GM12891 (cell line): ENCODE results near the gene SPATC1L.
"Not testable (repeated sequence)": the region's sequence is repeated elsewhere in the genome, so short reads cannot be mapped to it uniquely, and the experiment has no call there.

Source experiments
- DNase-seq: peaks from one replicate; pipeline ENCODE4 v3.0.0; 2011; ENCODE audit warnings: low spot score; ENCODE audit not compliant: insufficient read length
- FAIRE-seq: peaks from 2 replicates; lab custom pipeline; 2011; peaks lifted over from hg19 to GRCh38; lab: Jason Lieb, UNC
- PAX5 ChIP-seq: IDR thresholded peaks from 2 replicates; pipeline ENCODE4 v1.6.1; 2011; ENCODE audit warnings: low read length, moderate library complexity, mild to moderate bottlenecking; ENCODE audit not compliant: insufficient read depth, severe bottlenecking
- POLR2A ChIP-seq: IDR thresholded peaks from 2 replicates; pipeline ENCODE4 v1.6.1; 2011; ENCODE audit warnings: low read depth, low read length, control low read depth
- POLR2AphosphoS5 ChIP-seq: IDR thresholded peaks from 2 replicates; pipeline ENCODE4 v1.6.1; 2011; ENCODE audit warnings: low read depth, low read length, control low read depth
- POU2F2 ChIP-seq: IDR thresholded peaks from 2 replicates; pipeline ENCODE4 v1.6.1; 2011; ENCODE audit warnings: low read depth, mild to moderate bottlenecking, control low read depth, low read length, moderate library complexity
- SPI1 ChIP-seq: IDR thresholded peaks from 2 replicates; pipeline ENCODE4 v1.6.1; 2011; ENCODE audit warnings: low read depth, low read length, control low read depth
- TAF1 ChIP-seq: IDR thresholded peaks from 2 replicates; pipeline ENCODE4 v1.6.1; 2011; ENCODE audit warnings: low read depth, low read length, control low read depth

Gene SPATC1L

DNA sequence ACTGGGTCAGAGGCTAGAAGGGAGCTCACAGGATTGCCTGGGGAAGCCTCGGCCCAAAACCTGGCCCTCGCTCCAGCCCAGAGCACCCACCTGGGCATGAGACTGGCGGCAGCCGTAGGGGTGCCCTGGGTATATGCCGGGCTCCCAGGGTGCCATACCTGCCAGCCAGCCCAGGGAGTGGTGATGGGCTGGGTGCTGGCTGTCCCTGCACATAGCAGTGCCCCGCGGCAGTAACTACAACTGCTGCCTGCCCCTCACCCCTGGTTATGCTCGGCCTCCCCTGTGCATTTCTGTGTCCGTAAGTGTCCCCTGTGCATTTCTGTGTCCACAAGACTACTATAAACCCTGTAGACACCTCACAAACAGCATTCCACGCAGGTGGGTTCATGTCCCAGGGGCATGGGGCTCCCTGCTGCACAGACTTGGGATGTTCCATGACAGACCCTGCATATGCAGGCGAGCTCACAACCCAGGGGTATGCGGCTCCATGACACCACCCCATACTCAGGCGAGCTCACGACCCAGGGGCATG is 5.8 kb upstream of the SPATC1L start:
- no peak for TF ChIP-seq POU2F2
- no peak for TF ChIP-seq SPI1
- TF ChIP-seq POLR2AphosphoS5, result no peak
- no peak for TF ChIP-seq PAX5
- no peak for TF ChIP-seq POLR2A
- TF ChIP-seq TAF1, result no peak
- FAIRE-seq, result no peak

DNA sequence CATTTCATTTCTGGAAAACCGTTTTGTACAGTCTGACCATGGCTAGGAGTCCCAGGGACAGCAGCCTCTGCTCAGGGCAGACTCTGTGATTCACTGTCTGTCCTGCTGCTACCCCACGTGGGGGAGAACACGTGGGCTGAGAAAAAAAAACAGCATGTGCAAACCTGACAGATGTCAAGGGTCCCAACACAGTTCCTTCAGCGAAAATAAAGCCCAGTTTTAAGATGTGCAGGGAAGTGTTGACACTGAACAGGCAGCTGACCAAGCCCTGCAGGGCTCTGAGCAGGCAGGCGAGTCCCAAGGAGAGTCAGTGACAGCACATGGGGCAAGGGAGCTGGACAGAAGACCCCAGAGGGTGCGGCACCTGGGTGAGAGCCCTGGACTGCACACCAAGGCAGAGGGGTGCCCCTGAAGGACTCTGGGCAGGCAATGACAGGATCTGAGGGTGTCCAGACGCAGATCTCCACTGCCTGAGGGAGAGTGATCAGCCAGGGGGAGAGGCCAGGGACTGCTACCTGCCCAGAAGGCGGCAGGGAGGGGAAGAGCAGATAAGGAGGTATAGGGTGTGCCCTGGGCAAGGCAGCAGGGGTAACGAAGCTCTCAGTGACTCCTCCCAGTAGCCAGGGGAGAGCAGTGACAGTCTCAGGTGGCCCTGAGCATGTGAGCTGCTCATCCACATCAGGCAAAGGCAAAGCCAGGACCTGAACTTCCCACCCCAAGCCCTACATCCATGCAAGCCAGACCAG is 5.1 kb upstream of the SPATC1L start:
- TF ChIP-seq PAX5 (no peak), TAF1 (no peak), SPI1 (no peak), POLR2AphosphoS5 (no peak), POLR2A (no peak), POU2F2 (no peak)
- FAIRE-seq (no peak), DNase-seq (no peak)

More for the DNA sequence above, 5.8 kb upstream of the SPATC1L start:
- no peak for DNase-seq

DNA sequence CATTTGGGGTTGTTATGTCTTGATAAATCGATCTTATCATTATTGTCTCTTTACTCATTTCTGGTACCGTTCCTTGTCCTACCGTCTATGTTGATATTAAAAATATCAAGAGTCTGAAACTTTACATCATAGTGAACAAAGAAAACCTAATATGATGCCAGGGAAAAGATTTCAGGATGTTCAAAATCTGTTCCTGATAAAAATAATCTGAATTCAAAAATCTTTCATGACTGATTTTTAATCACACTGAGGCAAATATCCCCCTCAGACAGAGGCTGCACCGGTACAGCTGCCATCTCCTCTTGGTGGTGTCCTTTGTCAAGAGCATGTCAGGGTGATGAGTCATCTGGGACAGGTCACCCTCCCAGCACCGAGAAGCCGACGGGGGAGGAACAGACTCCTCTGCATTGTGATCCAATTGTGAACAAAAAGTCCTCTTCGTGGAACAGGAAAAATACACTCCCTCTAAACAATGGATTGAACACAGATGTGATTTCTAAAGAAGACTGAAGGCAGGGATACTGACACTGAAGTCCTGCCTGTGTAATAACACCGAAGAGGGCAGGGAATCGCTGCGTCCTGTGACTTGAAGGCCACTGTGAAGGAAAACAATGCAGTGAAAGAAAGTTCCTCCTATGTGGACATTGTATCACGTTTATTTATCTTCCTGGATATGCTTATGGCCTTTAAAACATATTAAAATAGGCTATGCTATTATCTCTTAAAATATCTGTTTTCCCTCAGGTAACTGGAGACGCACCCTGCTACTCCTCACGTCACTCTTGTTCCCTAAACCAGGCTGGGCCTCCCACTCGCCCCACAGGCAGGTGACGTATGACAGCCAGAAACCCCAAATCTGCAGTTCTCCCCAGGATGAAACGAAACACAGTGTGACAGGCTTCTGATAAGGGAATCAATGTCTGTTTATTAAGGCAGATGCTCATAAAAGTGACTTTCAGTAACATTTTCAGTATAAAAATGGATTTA is 4.3 kb upstream of the SPATC1L start:
- TF ChIP-seq SPI1, result no peak
- TF ChIP-seq POU2F2, result no peak
- no peak for TF ChIP-seq TAF1
- no peak for TF ChIP-seq PAX5
- TF ChIP-seq POLR2AphosphoS5, result no peak
- no peak for TF ChIP-seq POLR2A
- FAIRE-seq (no peak), DNase-seq (no peak)

DNA sequence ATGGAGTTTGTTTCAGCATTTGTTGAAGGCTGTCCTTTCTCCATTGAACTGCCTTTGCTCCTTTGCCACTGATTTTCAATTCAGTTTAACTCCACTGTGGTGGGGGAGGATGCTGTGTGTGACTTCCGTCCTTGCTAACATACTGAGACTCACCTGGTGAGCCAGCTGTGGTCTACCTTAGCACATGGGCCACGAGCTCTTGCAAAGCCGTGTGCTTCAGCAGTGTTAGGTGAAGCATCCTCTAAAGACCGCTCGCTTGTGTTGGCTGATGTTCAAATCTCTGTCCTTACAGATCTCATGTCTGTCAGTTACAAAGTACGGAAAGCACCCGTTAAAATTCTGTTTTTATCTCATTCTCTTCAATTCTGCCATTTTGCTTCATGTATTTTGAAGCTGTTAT is 3.6 kb upstream of the SPATC1L start:
- no peak for TF ChIP-seq SPI1
- no peak for TF ChIP-seq PAX5
- TF ChIP-seq TAF1, result no peak
- TF ChIP-seq POLR2A, result no peak
- TF ChIP-seq POU2F2, result no peak
- no peak for TF ChIP-seq POLR2AphosphoS5
- DNase-seq (no peak), FAIRE-seq (no peak)

DNA sequence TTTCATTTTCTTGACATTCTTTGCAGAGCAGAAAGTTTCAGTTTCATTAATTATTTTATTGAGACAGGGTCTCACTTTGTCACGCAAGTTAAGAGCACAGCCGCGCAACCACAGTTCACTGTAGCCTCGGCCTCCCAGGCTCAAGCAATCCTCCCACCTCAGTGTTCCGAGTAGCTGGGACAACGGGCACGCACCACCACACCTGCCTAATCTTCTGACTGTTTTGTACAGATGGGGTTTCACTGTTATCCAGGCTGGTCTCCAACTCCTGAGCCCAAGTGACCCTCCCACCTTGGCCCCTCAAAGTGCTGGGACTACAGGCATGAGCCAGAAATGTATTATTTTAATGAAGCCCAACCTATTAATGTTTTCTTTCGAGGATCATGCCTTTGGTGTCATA is 3.0 kb upstream of the SPATC1L start:
- no peak for TF ChIP-seq POLR2AphosphoS5
- TF ChIP-seq PAX5, result no peak
- no peak for TF ChIP-seq SPI1
- no peak for TF ChIP-seq POLR2A
- no peak for TF ChIP-seq TAF1
- no peak for TF ChIP-seq POU2F2
- no peak for DNase-seq
- no peak for FAIRE-seq

DNA sequence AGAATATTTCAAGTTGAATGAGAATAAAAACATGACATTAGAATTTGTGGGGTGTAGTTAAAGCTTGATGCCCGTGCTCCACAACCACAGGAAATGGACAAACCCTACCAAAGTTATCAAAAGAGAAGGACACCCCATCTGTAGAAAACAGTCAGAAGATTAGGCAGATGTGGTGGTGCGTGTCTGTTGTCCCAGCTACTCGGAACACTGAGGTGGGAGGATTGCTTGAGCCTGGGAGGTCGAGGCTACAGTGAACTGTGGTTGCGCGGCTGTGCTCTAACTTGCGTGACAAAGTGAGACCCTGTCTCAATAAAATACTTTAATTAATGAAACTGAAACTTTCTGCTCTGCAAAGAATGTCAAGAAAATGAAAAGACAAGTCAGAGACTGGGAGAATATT is 1.5 kb upstream of the SPATC1L start:
- TF ChIP-seq TAF1, result no peak
- TF ChIP-seq PAX5, result no peak
- TF ChIP-seq POLR2A, result no peak
- TF ChIP-seq POLR2AphosphoS5, result no peak
- no peak for TF ChIP-seq POU2F2
- no peak for TF ChIP-seq SPI1
- DNase-seq (no peak), FAIRE-seq (no peak)

DNA sequence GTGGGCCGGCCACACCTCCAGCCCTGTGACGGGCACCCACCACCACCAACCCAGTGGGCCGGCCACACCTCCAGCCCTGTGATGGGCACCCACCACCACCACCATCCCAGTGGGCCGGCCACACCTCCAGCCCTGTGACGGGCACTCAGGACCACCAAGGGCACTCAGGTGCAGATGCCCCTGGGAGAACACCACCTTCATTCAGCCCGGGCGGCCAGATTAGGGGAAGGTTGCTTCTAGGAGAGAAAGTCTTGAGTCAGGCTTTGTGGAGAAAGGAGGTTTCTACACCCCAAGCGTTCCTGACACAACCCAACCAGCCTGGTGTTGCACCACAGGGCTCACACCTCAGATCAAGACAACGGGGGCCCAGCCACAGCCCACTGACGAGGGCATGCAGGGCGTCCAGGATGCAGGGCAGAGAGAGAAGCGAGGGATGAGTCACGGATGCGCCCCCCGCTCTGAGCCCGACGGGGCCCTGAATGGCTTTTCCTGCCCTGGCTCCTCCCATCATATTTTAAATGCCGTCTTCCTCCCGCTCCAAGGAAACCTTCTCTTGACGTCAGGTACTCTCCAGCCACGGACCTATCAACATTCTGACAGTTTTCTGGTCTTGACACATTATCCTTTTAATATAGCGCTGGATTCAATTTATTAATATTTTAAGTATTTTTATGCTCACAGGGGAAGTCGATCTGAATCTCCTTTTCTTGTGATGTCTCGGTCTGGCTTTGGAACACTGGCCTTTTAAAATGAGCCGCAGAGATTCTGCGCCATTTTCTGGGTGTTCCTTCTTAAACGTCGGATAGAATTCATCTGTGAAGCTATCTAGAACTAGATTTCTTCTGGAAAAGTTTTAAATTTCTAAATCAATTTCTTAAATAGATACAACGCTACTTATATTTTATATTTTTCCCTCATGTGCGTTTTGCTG is 631 bp upstream of the SPATC1L start:
- DNase-seq (no peak), FAIRE-seq (no peak)
- no peak for TF ChIP-seq SPI1
- TF ChIP-seq TAF1, result no peak

DNA sequence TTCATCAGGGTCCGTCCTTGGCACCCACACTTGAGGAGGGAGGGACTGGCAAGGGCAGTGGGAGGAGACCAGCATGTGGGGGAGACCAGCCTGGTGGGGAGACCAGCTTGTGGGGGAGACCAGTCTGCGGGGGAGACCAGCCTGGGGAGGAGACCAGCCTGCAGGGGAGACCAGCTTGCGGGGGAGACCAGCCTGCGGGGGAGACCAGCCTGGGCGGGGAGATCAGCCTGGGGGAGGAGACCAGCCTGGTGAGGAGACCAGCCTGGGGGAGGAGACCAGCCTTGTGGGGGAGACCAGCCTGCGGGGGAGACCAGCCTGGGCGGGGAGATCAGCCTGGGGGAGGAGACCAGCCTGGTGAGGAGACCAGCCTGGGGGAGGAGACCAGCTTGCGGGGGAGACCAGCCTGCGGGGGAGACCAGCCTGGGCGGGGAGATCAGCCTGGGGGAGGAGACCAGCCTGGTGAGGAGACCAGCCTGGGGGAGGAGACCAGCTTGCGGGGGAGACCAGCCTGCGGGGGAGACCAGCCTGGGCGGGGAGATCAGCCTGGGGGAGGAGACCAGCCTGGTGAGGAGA is 836 bp downstream of the SPATC1L start:
- not testable (repeated sequence) for DNase-seq, FAIRE-seq
